Umbilical cord (tissue), 2 donors: ENCODE data around the gene NUDT22. TPM values are rescaled to one million over a fixed set of nuclear protein-coding genes. Genes with fewer than 3 reads are reported as not detected.
A peak's percentile ranks its signal among the peaks of the same experiment; 100 is the strongest.

ENCODE experiments used
- DNase-seq: peaks from one replicate; pipeline ENCODE4 v3.0.0-alpha.2; 2015; ENCODE audit warnings: low spot score
- total RNA-seq: library from RNA; depleted of rRNA; stranded (reverse); fragments of >200 nt; gene quantifications from one replicate; pipeline ENCODE4 v1.2.3, GENCODE V29; 2014; ENCODE audit warnings: low replicate concordance; ENCODE audit not compliant: insufficient read depth

NUDT22 gene
- total RNA-seq, 1 donor from 2014 or later = 17.3 TPM

DNA sequence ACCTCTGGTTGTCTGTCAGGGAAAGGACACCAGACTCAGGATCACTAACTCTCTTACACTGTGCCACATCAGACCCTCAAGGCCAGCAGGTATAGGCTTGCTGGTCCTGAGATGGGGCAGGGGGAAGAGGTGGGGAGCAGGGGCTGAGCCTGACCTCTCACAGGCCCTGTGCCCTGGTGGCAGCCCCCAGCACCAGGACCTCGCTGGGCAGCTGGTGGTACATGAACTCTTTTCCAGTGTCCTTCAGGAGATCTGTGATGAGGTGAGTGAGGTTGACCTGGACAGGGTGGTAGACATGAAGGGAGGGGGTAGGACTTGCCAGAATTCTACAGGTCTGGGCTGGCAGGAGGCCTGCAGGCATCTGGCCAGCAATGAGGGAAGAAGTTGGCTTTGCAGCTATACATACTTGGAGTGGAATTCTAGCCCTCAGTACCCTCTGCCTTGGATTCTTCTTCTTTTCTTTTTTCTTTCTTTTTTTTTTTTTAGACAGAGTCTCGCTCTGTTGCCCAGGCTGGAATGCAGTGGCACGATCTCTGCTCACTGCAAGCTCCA lies 1.4 kb downstream of the NUDT22 start:
- DNase-seq = no peak

DNA sequence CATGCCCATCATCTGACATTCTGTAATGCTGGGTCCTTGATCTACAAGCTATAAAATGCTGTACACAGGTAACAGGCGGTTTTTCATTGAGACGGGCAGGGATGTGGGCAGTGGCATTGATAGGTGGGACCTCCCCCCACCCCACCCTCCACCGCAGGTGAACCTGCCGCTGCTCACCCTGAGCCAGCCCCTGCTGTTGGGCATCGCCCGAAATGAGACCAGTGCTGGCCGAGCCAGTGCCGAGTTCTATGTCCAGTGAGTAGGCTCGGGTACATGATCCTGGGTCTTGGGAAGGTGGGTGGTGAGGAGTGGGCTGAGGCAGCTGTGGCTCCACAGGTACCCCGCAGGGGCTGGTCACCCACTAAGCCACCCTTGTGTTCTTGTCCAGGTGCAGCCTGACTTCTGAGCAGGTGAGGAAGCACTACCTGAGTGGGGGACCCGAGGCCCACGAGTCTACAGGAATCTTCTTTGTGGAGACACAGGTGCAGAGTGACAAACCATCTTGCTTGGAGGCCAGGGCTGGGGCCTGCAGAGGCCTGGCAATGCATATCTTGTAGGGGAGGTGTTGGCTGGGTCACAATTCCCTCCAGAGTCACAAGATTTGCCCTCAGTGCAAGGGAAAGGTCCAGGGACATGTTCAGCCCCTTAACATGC lies 3.1 kb downstream of the NUDT22 start:
- no peak for DNase-seq

DNA sequence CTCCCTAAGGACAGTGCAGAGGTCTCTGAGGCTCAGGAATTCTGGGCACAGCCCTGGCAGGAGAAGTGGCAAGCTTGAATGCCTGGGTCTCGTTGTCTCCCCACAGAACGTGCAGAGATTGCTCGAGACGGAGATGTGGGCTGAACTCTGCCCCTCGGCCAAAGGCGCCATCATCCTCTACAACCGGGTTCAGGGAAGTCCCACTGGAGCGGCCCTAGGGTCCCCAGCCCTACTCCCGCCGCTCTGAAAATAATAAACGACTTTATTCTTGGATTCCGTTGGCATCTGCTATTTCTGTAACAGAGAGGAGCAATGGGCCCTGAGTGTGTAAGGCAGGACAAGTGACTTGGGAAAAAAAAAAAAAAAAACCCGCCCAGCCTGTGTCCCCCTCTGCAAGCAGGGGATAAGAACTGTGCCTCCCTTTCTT lies 3.7 kb downstream of the NUDT22 start:
- no peak for DNase-seq

DNA sequence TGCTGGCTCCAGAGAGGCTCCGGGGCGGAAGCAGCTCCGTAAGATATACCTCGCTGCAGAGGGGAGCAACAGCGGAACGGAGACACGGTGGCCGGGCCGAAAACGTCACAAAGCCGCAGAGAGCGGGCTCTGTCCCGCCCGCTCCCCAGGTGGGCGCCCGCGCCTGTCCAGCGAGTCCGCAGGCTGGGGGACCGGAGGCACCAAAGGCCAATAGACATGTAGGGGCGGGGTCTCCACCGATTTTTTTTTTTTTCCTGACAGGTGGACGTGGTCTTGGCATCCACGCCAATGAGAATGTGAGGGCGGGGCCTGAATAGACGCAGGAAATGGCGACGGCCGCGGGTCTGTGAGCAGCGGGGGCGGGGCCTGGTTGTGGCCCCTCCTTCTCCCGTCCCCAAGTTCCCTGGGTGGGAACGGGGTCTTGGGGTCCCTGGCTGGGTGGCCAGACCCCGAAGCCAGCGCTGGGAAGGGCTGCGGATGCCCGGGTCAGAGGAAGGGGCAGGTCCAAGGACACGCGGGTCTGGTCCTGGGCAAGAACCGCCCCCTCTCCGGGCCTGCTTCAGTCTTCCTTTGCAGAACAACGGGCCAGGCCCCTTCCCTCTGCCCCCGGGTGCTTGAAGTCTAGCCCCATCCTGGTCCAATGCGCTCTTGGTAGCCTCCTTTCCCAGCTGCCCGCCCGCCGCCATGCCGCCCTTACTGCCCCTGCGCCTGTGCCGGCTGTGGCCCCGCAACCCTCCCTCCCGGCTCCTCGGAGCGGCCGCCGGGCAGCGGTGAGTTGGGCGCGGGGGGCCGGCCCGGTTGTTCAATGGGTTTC lies 4.3 kb downstream of the NUDT22 start, which contains the start of gene DNAJC4:
Gene DNAJC4 (plus strand): TSS at position 378 of the 814 bp plus-strand sequence. CDS start 307 bp downstream, at position 685.
- peak; percentile 97 for DNase-seq

DNA sequence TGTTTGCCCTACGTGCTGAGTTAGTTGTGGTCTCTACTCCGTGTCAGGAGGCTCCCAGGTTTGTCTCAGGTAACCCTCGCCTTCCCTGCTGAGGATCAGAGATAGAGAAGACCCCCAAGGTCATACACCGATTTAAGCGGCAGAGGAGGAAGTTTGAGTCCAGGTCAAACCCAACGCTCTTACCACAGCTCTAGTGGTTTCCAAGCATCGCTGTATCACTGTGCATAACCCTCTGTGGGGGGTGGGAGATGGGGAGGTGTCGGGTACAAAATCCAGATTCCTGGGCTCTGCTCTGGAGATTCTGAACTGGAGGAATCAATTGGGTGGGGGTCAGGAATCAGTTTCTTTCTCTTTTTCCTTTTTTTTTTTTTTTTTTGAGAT lies 4.9 kb downstream of the NUDT22 start:
- DNase-seq = no peak

DNA sequence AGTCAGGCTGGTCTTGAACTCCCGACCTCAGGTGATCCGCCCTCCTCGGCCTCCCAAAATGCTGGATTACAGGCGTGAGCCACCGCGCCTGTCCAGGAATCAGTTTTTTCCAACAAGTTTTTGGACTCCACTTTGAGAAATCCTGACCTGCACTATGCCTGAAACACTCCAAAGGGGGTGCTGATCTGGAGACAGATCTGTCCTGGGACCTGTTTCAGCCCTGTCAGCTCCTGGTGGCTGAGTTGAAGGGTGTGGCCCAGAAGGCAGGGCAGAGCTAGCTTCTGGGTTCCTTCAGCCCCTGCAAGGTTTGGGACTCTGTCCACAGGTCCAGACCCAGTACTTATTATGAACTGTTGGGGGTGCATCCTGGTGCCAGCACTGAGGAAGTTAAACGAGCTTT lies 5.5 kb downstream of the NUDT22 start:
- DNase-seq = no peak

DNA sequence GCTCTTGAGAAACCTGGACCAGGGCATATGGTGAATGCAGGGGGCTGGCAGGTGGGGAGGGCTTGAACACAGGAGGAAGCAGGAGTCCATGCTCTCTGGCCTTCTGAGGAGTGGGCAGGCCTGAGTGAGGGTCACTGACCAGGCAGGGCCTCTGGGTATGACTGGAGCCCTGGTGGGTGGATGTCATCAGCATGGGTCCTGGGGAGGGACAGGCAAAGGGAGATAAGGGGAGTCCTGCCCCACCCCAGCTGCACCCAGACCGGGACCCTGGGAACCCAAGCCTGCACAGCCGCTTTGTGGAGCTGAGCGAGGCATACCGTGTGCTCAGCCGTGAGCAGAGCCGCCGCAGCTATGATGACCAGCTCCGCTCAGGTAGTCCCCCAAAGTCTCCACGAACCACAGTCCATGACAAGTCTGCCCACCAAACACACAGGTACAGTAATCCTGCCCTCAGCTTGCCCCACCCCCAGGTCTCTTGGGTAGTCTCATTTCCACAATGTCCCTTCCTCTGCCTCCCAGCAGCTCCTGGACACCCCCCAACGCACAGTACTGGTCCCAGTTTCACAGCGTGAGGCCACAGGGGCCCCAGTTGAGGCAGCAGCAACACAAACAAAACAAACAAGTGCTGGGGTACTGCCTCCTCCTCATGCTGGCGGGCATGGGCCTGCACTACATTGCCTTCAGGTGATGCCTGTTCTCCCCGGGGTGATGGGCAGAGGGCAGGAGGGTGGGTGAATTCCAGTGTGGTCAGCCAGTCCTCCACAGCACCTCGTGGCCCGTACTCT lies 6.3 kb downstream of the NUDT22 start:
- DNase-seq = no peak

DNA sequence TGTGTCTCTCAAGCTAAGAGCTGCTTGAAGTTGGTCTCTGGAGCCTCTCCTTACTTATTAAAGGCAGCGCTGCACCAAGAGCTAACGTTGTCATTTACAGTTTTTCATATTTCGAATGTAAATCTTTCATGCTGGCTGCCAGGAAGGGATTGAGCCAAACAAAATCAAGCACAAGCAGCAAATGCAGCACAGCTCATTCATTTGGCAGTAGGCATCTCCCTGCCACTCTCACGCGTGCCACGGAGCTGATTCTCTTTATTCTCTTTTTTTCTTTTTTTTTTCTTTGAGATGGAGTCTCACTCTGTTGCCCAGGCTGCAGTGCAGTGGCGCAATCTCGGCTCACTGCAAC lies 6.9 kb downstream of the NUDT22 start:
- DNase-seq = no peak

DNA sequence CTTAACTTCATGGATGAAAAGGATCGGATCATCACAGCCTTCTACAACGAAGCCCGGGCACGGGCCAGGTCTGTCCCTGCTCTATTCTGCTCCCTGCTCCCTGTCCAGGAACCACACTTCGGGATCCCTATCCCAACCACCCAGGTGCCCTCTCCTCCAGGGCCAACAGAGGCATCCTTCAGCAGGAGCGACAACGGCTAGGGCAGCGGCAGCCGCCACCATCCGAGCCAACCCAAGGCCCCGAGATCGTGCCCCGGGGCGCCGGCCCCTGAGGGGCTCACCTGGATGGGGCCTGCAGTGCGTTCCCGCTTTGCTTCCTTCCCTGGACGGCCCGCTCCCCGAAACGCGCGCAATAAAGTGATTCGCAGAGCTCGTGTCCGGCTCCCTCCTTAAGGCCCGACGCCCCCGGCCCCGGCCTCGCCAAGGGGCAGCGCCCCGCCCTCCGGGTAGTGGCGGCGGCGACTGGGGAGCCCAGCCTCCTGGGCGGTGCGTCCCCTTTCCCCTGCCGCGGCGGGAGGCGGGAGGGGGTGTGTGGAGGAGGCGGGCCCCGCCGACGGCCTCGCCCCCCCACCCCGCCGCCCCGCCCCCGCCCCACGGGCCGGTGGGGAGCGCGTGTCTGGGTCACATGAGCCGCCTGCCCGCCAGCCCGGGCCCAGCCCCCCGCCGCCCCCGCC lies 8.0 kb downstream of the NUDT22 start, which contains the start of gene VEGFB:
Gene VEGFB (plus strand): TSS at position 672 of the 674 bp plus-strand sequence. CDS start 250 bp downstream, outside the sequence.
- peak; percentile 75 for DNase-seq

DNA sequence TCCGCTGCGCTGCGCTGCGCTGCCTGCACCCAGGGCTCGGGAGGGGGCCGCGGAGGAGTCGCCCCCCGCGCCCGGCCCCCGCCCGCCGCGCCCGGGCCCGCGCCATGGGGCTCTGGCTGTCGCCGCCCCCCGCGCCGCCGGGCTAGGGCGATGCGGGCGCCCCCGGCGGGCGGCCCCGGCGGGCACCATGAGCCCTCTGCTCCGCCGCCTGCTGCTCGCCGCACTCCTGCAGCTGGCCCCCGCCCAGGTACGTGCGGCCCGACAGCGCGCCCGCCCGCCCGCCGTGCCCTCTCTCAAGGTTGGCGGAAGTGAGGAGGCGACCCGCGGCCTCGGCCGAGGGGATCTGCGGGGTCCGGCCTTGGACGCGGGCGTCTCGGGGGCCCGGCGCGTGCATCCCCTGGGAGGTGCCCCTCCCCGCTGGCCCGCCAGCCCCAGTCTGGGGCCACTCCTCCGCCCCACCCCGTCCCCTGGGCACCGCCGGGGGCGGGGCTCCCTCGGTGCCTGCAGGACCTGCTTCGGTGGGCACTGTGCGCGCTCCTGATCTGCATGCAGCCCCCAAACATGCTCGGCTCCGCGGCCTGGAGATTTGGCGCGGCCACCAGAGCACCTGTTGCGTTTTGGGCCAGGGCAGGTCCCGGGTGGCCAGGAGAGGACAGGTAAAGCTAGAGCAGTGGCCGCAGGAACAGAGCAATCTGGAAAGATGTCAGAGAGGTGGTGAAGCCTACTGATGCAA lies 8.7 kb downstream of the NUDT22 start:
- no peak for DNase-seq

DNA sequence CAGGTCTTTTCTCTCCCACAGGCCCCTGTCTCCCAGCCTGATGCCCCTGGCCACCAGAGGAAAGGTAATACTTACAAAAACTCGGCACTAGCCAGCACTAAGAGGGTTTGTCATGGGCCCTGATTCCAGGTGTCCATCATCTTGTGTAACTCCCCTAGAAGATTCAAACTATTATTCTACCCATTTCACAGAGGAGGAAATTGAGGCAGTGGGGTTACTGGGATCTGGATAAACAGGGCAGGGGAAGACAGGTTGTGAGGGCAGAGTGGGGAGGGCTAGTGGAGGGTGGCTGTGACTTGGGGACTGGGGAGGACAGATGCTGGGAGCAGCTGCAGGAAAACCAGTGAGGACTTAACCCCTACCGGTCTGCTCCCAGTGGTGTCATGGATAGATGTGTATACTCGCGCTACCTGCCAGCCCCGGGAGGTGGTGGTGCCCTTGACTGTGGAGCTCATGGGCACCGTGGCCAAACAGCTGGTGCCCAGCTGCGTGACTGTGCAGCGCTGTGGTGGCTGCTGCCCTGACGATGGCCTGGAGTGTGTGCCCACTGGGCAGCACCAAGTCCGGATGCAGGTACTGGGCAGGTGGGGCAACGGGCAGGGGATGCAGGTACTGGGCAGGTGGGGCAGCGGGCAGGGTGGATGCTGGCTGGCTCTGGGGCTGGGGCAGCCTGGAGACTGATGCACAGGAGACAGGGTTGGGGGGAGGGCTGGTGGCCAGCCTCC lies 9.5 kb downstream of the NUDT22 start:
- DNase-seq = no peak

DNA sequence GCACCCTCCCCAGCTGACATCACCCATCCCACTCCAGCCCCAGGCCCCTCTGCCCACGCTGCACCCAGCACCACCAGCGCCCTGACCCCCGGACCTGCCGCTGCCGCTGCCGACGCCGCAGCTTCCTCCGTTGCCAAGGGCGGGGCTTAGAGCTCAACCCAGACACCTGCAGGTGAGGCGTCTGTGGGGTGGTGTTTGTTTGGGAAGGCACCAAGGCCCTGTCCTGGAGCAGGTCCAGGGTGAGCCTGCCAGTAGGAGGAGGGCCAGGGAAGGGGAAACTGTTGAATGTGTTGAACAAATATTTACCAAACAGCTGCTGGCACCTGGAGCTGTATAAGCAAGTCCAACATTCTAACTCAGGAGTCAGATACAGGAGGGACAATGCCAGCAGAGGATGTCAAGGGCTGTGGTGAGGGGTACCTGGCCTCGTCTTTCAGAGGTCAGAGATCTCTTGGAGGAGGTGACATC lies 11.4 kb downstream of the NUDT22 start:
- DNase-seq = no peak

DNA sequence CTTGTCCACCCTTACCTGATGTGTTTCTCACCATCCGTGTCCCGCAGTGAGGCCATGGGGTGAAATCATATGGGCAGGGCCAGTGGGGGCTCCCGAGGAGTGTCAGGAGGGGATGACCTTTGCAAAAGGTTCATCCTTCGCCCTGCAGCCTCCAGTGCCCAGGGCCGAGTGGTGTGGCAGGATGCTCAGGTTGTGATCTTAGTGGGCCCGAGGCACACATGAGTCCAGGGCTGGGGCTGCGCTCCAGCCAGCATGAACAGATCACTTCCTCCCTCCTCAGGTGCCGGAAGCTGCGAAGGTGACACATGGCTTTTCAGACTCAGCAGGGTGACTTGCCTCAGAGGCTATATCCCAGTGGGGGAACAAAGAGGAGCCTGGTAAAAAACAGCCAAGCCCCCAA lies 12.0 kb downstream of the NUDT22 start:
- no peak for DNase-seq

DNA sequence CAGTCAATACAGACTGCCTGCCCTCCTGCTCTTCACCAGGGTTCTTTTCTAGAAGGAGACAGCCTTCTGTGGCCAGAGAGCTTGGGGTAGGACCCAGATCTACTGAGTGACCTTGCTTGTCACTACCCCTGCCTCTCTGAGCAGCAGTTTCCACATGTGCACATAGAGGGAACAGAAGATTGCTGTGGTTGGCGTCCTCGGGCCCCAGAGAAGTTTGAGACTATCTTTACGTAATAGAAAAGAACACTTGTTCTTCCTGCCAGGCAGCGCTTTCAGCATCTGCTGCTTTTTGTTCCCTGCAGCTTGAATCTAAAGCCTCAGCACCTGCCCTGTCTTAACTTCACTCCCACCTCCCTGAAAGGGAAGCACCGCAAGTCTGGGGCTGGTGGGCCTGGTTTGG lies 12.9 kb downstream of the NUDT22 start:
- DNase-seq = no peak

DNA sequence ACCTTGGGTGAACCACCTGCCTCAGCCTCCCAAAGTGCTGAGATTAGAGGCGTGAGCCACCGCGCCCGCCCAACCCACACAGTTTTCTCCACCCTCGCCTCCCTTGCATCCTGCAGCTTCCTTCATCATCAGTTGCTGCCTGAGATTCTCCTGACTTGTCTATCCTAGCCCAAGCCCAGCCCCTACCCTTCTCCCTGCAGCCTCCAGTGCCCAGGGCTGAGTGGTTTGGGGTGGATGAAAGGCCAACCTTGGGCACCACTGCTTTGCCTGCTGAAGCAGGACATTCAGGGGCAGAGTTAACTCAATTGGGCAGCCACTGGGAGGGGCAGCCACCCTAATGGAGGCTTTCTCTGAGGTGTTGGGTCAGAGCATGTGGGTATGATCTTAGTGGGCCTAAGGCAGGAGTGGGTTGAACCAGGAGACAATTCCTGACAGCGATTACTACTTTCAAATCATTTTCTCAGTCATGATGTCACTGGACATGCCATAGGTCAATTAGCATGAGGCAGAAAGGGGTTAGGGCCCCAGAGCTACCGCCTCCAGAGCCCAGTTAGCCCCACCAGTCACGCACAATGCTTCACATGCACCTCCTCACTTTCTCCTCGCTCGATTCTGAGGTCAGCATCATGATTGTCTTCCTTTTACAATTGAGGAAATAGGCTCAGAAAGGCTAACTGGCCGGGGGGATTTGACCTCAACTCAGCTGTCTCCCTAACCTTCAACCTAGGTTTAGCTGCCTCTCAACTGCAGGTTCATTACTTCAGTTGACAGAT lies 13.8 kb downstream of the NUDT22 start:
- peak; percentile 42 for DNase-seq

DNA sequence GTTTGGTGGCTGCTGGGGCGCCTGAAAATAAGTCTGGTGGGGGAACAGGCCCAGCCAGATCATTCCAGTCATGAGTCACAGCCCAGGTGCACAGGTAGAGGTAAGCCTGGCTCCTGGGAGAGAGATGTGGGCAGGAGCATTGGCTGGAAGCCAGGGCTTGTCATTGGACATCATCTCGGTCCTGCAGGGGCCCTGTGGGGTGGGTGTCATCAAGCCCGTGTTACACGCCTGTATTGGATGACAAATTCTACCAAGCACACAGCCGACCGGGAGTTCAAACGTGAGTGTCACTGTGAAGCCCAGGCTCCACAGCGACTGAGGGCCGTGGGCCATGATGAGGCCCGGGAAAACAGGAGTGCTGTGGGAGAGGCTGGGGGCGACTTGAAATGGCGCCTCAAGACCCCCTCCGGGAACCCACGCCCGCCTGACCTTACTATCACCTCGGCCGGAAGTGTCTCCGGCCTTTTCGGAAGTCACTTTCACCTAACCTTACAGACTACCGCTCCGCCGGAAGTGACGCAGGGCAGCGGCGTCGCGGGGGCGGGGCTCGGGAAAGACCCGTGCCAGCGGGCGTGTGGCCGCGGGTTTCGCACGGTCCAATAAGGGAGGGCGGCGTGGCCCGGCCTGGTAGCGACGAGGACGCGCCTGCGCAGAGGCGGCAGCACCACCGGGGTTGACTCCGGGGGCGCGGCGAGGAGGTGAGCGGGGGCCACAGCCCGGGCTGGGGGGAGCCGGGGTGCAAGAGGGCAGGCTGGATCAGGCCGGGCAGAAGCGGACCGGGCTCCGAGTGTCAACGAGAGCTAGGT lies 14.6 kb downstream of the NUDT22 start, which contains the start of gene FKBP2:
Gene FKBP2 (plus strand): TSS at position 661 of the 806 bp plus-strand sequence. CDS start 1,293 bp downstream, outside the sequence.
- DNase-seq = peak; percentile 98

DNA sequence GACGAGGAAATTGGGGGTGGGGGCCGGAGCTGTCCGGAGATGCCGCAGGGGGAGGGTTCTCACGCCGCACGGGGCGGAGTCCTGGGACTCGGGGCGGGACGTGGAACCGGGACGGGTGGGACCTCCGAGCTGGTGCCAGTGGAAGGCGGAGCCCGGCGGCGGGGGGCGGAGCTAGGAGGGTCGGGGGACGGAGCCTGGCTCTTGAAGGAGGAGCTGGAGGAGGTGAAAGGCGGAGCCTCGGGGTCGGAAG lies 15.1 kb downstream of the NUDT22 start:
- peak; percentile 100 for DNase-seq
